WTC11 (cell line): ENCODE results near the gene GPD1L. TPM values are rescaled to one million over a fixed set of nuclear protein-coding genes. Genes with fewer than 3 reads are reported as not detected.

Source experiments
- ATAC-seq: fragments of 200-7000 bp; cut with Tn5 transposase; 2 replicates; pipeline ENCODE4 v1.10.0; 2021; ENCODE audit warnings: mild to moderate bottlenecking, moderate library complexity
- CTCF ChIA-PET: fragments of 300-600 bp; sonication (Branson Sonifier 250); formaldehyde crosslinking; loops from one replicate; lab custom pipeline; 2021; ENCODE audit warnings: antibody characterized with exemption; lab: Charles Lee
- POLR2A ChIA-PET: fragments of 350-600 bp; sonication (Branson Sonifier 250); formaldehyde crosslinking; loops from one replicate; lab custom pipeline; 2021; ENCODE audit warnings: antibody characterized with exemption; lab: Charles Lee
- DNase-seq: peaks from one replicate; pipeline ENCODE4 v3.0.0; 2021; ENCODE audit warnings: low spot score
- H3K27ac Mint-ChIP-seq: 2 replicates; pipeline ENCODE4 v1.8.0; 2021; ENCODE audit warnings: mixed read lengths
- H3K27me3 Mint-ChIP-seq: 2 replicates; pipeline ENCODE4 v1.8.0; 2021; ENCODE audit warnings: low read depth, mild to moderate bottlenecking, moderate library complexity, mixed read lengths
- H3K36me3 Mint-ChIP-seq: 2 replicates; pipeline ENCODE4 v1.8.0; 2021; ENCODE audit warnings: mixed read lengths
- H3K4me1 Mint-ChIP-seq: 2 replicates; pipeline ENCODE4 v1.8.0; 2022; ENCODE audit warnings: mixed read lengths
- H3K4me3 Mint-ChIP-seq: 2 replicates; pipeline ENCODE4 v1.8.0; 2021; ENCODE audit warnings: mild to moderate bottlenecking, moderate library complexity, mixed read lengths
- H3K9me3 Mint-ChIP-seq: 2 replicates; pipeline ENCODE4 v1.8.0; 2021; ENCODE audit warnings: mixed read lengths
- CREM ChIP-seq: sonication (generic); formaldehyde crosslinking; IDR thresholded peaks from 2 replicates; pipeline ENCODE4 v1.8.1; 2022; ENCODE audit warnings: mild to moderate bottlenecking, missing genetic modification reagents, moderate library complexity
- FOXP4 ChIP-seq: sonication (generic); formaldehyde crosslinking; IDR thresholded peaks from 2 replicates; pipeline ENCODE4 v1.8.0; 2022; ENCODE audit warnings: mild to moderate bottlenecking, missing genetic modification reagents
- JUN ChIP-seq: sonication (generic); formaldehyde crosslinking; IDR thresholded peaks from 2 replicates; pipeline ENCODE4 v1.8.0; 2023; ENCODE audit warnings: mild to moderate bottlenecking, missing genetic modification reagents
- SOX15 ChIP-seq: fragments of 250-450 bp; sonication (Bioruptor Pico); IDR thresholded peaks from 2 replicates; pipeline ENCODE4 v1.9.0; 2021; ENCODE audit warnings: mild to moderate bottlenecking
- TCF7 ChIP-seq: sonication (generic); formaldehyde crosslinking; IDR thresholded peaks from 2 replicates; pipeline ENCODE4 v1.8.0; 2022; ENCODE audit warnings: mild to moderate bottlenecking, low read depth, missing genetic modification reagents, moderate library complexity
- TP53 ChIP-seq: sonication (generic); formaldehyde crosslinking; IDR thresholded peaks from 2 replicates; pipeline ENCODE4 v1.8.1; 2023; ENCODE audit warnings: mild to moderate bottlenecking, missing genetic modification reagents
- ZNF671 ChIP-seq: fragments of 250-450 bp; sonication (Bioruptor Pico); IDR thresholded peaks from 2 replicates; pipeline ENCODE4 v1.8.0; 2021; ENCODE audit warnings: mild to moderate bottlenecking
- total RNA-seq: library from RNA; stranded (reverse); gene quantifications from 3 replicates; pipeline ENCODE4 v1.2.3, GENCODE V29; 2021
- TF ChIP-seq, protein P1 (sequence below): fragments of 200-600 bp; IDR thresholded peaks from 2 replicates; pipeline ENCODE4 v1.8.0; 2022; ENCODE audit warnings: antibody characterized with exemption
- TF ChIP-seq, protein P2 (sequence below): fragments of 250-450 bp; sonication (Bioruptor Pico); IDR thresholded peaks from 2 replicates; pipeline ENCODE4 v1.9.0; 2021; ENCODE audit warnings: mild to moderate bottlenecking, borderline replicate concordance
- TF ChIP-seq, protein P3 (sequence below): fragments of 250-450 bp; sonication (Bioruptor Pico); IDR thresholded peaks from 2 replicates; pipeline ENCODE4 v1.9.0; 2021; ENCODE audit warnings: moderate library complexity, mild to moderate bottlenecking, inconsistent platforms, borderline replicate concordance
- TF ChIP-seq, protein P4 (sequence below): sonication (generic); formaldehyde crosslinking; IDR thresholded peaks from 2 replicates; pipeline ENCODE4 v1.8.0; 2022; ENCODE audit warnings: mild to moderate bottlenecking, missing genetic modification reagents

GPD1L gene
- total RNA-seq, 1 experiment from 2014 or later = 5.8 TPM

DNA sequence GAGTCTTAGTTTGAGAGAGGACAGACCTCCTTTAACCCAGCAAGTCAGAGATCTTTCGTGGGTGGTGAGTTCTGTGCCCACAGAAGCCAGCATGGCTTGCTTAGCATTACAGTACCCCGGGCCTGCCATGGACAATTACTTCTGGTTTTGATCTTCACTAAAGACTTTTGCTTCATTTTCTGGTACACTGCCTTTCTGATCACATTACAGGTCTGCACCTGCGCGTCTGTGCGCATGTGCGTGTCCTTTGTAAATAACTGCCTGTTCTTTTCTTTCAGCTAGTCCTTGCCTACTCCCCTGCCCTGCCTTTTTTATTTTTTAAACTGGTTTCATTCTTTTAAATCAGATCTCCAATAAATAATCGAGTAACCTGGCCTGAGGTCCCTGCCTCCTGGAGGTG is 74.9 kb downstream of the GPD1L start:
- ChIA-PET POLR2A (no interaction called here), CTCF (no interaction called here)
- Mint-ChIP-seq H3K4me1 (peaks cover 4% of the 10 kb centered on the region), H3K27me3 (no peaks in the 10 kb centered on the region; the same call in 1 of the 2 replicates), H3K4me3 (no peak overlapping the region), H3K9me3 (no peaks in the 10 kb centered on the region), H3K36me3 (no peaks in the 10 kb centered on the region), H3K27ac (no peak overlapping the region)
- TF ChIP-seq JUN (CRISPR knock-in tag) (no peak), TP53 (CRISPR knock-in tag) (no peak), TCF7 (no peak), FOXP4 (CRISPR knock-in tag) (no peak), CREM (CRISPR knock-in tag) (no peak)
- TF ChIP-seq, protein P1, sequence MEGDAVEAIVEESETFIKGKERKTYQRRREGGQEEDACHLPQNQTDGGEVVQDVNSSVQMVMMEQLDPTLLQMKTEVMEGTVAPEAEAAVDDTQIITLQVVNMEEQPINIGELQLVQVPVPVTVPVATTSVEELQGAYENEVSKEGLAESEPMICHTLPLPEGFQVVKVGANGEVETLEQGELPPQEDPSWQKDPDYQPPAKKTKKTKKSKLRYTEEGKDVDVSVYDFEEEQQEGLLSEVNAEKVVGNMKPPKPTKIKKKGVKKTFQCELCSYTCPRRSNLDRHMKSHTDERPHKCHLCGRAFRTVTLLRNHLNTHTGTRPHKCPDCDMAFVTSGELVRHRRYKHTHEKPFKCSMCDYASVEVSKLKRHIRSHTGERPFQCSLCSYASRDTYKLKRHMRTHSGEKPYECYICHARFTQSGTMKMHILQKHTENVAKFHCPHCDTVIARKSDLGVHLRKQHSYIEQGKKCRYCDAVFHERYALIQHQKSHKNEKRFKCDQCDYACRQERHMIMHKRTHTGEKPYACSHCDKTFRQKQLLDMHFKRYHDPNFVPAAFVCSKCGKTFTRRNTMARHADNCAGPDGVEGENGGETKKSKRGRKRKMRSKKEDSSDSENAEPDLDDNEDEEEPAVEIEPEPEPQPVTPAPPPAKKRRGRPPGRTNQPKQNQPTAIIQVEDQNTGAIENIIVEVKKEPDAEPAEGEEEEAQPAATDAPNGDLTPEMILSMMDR = no peak
- TF ChIP-seq, protein P2, sequence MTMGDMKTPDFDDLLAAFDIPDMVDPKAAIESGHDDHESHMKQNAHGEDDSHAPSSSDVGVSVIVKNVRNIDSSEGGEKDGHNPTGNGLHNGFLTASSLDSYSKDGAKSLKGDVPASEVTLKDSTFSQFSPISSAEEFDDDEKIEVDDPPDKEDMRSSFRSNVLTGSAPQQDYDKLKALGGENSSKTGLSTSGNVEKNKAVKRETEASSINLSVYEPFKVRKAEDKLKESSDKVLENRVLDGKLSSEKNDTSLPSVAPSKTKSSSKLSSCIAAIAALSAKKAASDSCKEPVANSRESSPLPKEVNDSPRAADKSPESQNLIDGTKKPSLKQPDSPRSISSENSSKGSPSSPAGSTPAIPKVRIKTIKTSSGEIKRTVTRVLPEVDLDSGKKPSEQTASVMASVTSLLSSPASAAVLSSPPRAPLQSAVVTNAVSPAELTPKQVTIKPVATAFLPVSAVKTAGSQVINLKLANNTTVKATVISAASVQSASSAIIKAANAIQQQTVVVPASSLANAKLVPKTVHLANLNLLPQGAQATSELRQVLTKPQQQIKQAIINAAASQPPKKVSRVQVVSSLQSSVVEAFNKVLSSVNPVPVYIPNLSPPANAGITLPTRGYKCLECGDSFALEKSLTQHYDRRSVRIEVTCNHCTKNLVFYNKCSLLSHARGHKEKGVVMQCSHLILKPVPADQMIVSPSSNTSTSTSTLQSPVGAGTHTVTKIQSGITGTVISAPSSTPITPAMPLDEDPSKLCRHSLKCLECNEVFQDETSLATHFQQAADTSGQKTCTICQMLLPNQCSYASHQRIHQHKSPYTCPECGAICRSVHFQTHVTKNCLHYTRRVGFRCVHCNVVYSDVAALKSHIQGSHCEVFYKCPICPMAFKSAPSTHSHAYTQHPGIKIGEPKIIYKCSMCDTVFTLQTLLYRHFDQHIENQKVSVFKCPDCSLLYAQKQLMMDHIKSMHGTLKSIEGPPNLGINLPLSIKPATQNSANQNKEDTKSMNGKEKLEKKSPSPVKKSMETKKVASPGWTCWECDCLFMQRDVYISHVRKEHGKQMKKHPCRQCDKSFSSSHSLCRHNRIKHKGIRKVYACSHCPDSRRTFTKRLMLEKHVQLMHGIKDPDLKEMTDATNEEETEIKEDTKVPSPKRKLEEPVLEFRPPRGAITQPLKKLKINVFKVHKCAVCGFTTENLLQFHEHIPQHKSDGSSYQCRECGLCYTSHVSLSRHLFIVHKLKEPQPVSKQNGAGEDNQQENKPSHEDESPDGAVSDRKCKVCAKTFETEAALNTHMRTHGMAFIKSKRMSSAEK = no peak
- ATAC-seq = no peak
- no peak for DNase-seq

- Mint-ChIP-seq H3K4me3 (no peak overlapping the region), H3K27ac (no peak overlapping the region), H3K27me3 (no peaks in the 10 kb centered on the region; the same call in 1 of the 2 replicates), H3K4me1 (peaks cover 6% of the 10 kb centered on the region), H3K9me3 (no peaks in the 10 kb centered on the region), H3K36me3 (no peaks in the 10 kb centered on the region)
- ATAC-seq (no peak), DNase-seq (no peak)
- ChIA-PET POLR2A (no interaction called here), CTCF (no interaction called here)
- no peak for TF ChIP-seq ZNF671 (CRISPR knock-in tag)
- TF ChIP-seq, protein P3, sequence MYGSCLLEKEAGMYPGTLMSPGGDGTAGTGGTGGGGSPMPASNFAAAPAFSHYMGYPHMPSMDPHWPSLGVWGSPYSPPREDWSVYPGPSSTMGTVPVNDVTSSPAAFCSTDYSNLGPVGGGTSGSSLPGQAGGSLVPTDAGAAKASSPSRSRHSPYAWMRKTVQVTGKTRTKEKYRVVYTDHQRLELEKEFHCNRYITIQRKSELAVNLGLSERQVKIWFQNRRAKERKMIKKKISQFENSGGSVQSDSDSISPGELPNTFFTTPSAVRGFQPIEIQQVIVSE (CRISPR knock-in tag) = no peak
- no peak for TF ChIP-seq FOXP4 (CRISPR knock-in tag)
- no peak for TF ChIP-seq SOX15
- TF ChIP-seq, protein P4, sequence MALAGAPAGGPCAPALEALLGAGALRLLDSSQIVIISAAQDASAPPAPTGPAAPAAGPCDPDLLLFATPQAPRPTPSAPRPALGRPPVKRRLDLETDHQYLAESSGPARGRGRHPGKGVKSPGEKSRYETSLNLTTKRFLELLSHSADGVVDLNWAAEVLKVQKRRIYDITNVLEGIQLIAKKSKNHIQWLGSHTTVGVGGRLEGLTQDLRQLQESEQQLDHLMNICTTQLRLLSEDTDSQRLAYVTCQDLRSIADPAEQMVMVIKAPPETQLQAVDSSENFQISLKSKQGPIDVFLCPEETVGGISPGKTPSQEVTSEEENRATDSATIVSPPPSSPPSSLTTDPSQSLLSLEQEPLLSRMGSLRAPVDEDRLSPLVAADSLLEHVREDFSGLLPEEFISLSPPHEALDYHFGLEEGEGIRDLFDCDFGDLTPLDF (CRISPR knock-in tag) = no peak
These were observed 75.4 kb downstream of the GPD1L start for GRCh38 chr3:32181796-32182195.
